GM23248 (cell line): ENCODE data around the gene ZNF768. TPM values are rescaled to one million over a fixed set of nuclear protein-coding genes. Genes with fewer than 3 reads are reported as not detected.

Experiments
- DNase-seq: peaks from one replicate; pipeline ENCODE4 v3.0.0-alpha.2; 2015
- H2AFZ ChIP-seq: fragments of 200-600 bp; sonication (generic); 2 replicates; pipeline ENCODE4 v1.6.1; 2016; ENCODE audit warnings: antibody characterized with exemption
- H3F3A ChIP-seq: fragments of 200-600 bp; sonication (generic); 2 replicates; pipeline ENCODE4 v1.6.1; 2016; ENCODE audit warnings: mild to moderate bottlenecking, antibody characterized with exemption, mixed run types; ENCODE audit not compliant: insufficient read depth
- H3K27ac ChIP-seq: fragments of 200-600 bp; sonication (generic); 2 replicates; pipeline ENCODE4 v1.5.1; 2016; ENCODE audit warnings: mild to moderate bottlenecking
- H3K27me3 ChIP-seq: fragments of 200-600 bp; sonication (generic); replicated peaks from 2 replicates; pipeline ENCODE4 v1.6.1; 2016; ENCODE audit warnings: mild to moderate bottlenecking; ENCODE audit not compliant: insufficient read depth
- H3K36me3 ChIP-seq: fragments of 200-600 bp; sonication (generic); 2 replicates; pipeline ENCODE4 v1.6.1; 2016; ENCODE audit warnings: low read depth, mild to moderate bottlenecking
- H3K4me1 ChIP-seq: fragments of 200-600 bp; sonication (generic); 2 replicates; pipeline ENCODE4 v1.6.1; 2016; ENCODE audit warnings: mild to moderate bottlenecking; ENCODE audit not compliant: insufficient read depth
- H3K4me2 ChIP-seq: fragments of 200-600 bp; sonication (generic); one replicate; pipeline ENCODE4 v1.6.1; 2016; ENCODE audit warnings: mild to moderate bottlenecking; ENCODE audit not compliant: unreplicated experiment
- H3K4me3 ChIP-seq: fragments of 200-600 bp; sonication (generic); 2 replicates; pipeline ENCODE4 v1.5.1; 2016; ENCODE audit warnings: mild to moderate bottlenecking
- H3K79me2 ChIP-seq: fragments of 200-600 bp; sonication (generic); 2 replicates; pipeline ENCODE4 v1.6.1; 2016; ENCODE audit warnings: mild to moderate bottlenecking; ENCODE audit not compliant: insufficient read depth
- H3K9ac ChIP-seq: fragments of 200-600 bp; sonication (generic); 2 replicates; pipeline ENCODE4 v1.6.1; 2016; ENCODE audit warnings: mild to moderate bottlenecking
- H3K9me2 ChIP-seq: fragments of 200-600 bp; sonication (generic); 2 replicates; pipeline ENCODE4 v1.6.1; 2016; ENCODE audit warnings: mixed run types, mild to moderate bottlenecking, moderate library complexity; ENCODE audit not compliant: insufficient read depth
- H3K9me3 ChIP-seq: fragments of 200-600 bp; sonication (generic); one replicate; pipeline ENCODE4 v1.6.1; 2017; ENCODE audit warnings: low read depth
- H4K20me1 ChIP-seq: fragments of 200-600 bp; sonication (generic); 2 replicates; pipeline ENCODE4 v1.6.0; 2016; ENCODE audit not compliant: insufficient read depth
- EZH2 ChIP-seq: fragments of 200-600 bp; sonication (generic); IDR thresholded peaks from 2 replicates; pipeline ENCODE4 v1.6.1; 2018; ENCODE audit warnings: antibody characterized with exemption, mild to moderate bottlenecking; ENCODE audit not compliant: insufficient read depth, poor library complexity, severe bottlenecking
- EZH2phosphoT487 ChIP-seq: fragments of 200-600 bp; sonication (generic); IDR thresholded peaks from 2 replicates; pipeline ENCODE4 v1.6.1; 2018; ENCODE audit warnings: antibody characterized with exemption, moderate library complexity, mild to moderate bottlenecking, low read depth; ENCODE audit not compliant: insufficient read depth
- WGBS, 2 experiments: methylation state at CpG; one replicate each; pipeline ENCODE4 v1.1.6; 2015 to 2017; ENCODE audit warnings: low lambda C conversion rate in 2 of 2, low coverage in 1 of 2; ENCODE audit errors: missing lambda C conversion rate in 2 of 2; 5-methylcytosine and 5-hydroxymethylcytosine counted together
- in situ Hi-C: fragments of 300-500 bp; cut with MboI; formaldehyde crosslinking; loops from 2 replicates; pipeline ENCODE4 v1.15.0; 2020
- polyA plus RNA-seq: library from polyadenylated mRNA; unstranded; fragments of >200 nt; fragmentation: Nextera tagmentation; extraction: Ambion mirVana; gene quantifications from 2 replicates; pipeline ENCODE4 v1.2.1, GENCODE V29; 2016
- total RNA-seq: library from RNA; depleted of rRNA; stranded (reverse); fragments of >200 nt; shearing (Covaris generic); gene quantifications from 2 replicates; pipeline ENCODE4 v1.2.3, GENCODE V29; 2014

ZNF768 gene
- total and polyA plus RNA-seq, 2 experiments from 2014 or later = 5.0 to 38.4 TPM

GRCh38 chr16:30557707-30557956 is 31.3 kb upstream of the ZNF768 start:
- Histone ChIP-seq H3K36me3 (no peaks in the 10 kb centered on the region), H2AFZ (peak overlapping the region; percentile 93), H3K4me1 (no peaks in the 10 kb centered on the region), H3K27me3 (no peaks in the 10 kb centered on the region), H3K79me2 (peaks cover 37% of the 10 kb centered on the region), H3K4me2 (peak overlapping the region; percentile 83), H3K9ac (peak overlapping the region; percentile 96), H3K4me3 (peak overlapping the region; percentile 93), H3K27ac (peak overlapping the region; percentile 86), H3K9me2 (no peaks in the 10 kb centered on the region), H3F3A (no peaks in the 10 kb centered on the region), H4K20me1 (no peaks in the 10 kb centered on the region), H3K9me3 (no peaks in the 10 kb centered on the region)
- DNase-seq = peak; percentile 58
- TF ChIP-seq EZH2phosphoT487 = no peak
- no peak for TF ChIP-seq EZH2
- WGBS, 2 experiments = 1 to 2% methylated on average over 17 of the region's 17 CpGs
- in situ Hi-C loops = no loop called here

- Histone ChIP-seq H4K20me1 (no peaks in the 10 kb centered on the region), H3F3A (no peaks in the 10 kb centered on the region), H3K79me2 (peaks cover 37% of the 10 kb centered on the region), H3K27ac (no peak overlapping the region), H3K4me1 (no peaks in the 10 kb centered on the region), H3K4me3 (no peak overlapping the region), H3K9me3 (no peaks in the 10 kb centered on the region), H3K27me3 (no peaks in the 10 kb centered on the region), H3K9me2 (no peaks in the 10 kb centered on the region), H3K36me3 (no peaks in the 10 kb centered on the region), H3K9ac (no peak overlapping the region), H3K4me2 (no peak overlapping the region), H2AFZ (no peak overlapping the region)
- in situ Hi-C loops = no loop called here
- TF ChIP-seq EZH2phosphoT487 = no peak
- TF ChIP-seq EZH2 = no peak
- WGBS, 2 experiments = 78 to 81% methylated on average over 10 of the region's 10 CpGs
- no peak for DNase-seq
Measured at GRCh38 chr16:30556125-30556473, 29.7 kb upstream of the ZNF768 start.

- no peaks in the 10 kb centered on the region for H3K9me3 ChIP-seq
- no peak overlapping the region for H3K4me3 ChIP-seq
- H3K27me3 ChIP-seq = no peaks in the 10 kb centered on the region
- no peak for DNase-seq
- TF ChIP-seq EZH2 = no peak
- TF ChIP-seq EZH2phosphoT487 = no peak
- no peak overlapping the region for H3K9ac ChIP-seq
- no peaks in the 10 kb centered on the region for H3K36me3 ChIP-seq
- no peaks in the 10 kb centered on the region for H3K9me2 ChIP-seq
- no peaks in the 10 kb centered on the region for H3K4me1 ChIP-seq
- 96 to 97% methylated on average over 54 to 69 of the region's 69 CpGs for WGBS, 2 experiments
- in situ Hi-C loops = no loop called here
- H3K27ac ChIP-seq = no peak overlapping the region
- H4K20me1 ChIP-seq = no peaks in the 10 kb centered on the region
- H3K4me2 ChIP-seq = no peak overlapping the region
- no peaks in the 10 kb centered on the region for H3F3A ChIP-seq
- peaks cover 37% of the 10 kb centered on the region for H3K79me2 ChIP-seq
- H2AFZ ChIP-seq = no peak overlapping the region
Measured at GRCh38 chr16:30555315-30556124, 29.2 kb upstream of the ZNF768 start.

GRCh38 chr16:30554557-30555314 is 28.4 kb upstream of the ZNF768 start:
- H2AFZ ChIP-seq = no peak overlapping the region
- no peak for DNase-seq
- no peak overlapping the region for H3K9ac ChIP-seq
- no peaks in the 10 kb centered on the region for H3K9me2 ChIP-seq
- H3K36me3 ChIP-seq = no peaks in the 10 kb centered on the region
- peaks cover 37% of the 10 kb centered on the region for H3K79me2 ChIP-seq
- H3K27ac ChIP-seq = no peak overlapping the region
- H3F3A ChIP-seq = no peaks in the 10 kb centered on the region
- WGBS, 2 experiments = 96 to 99% methylated on average over 18 of the region's 18 CpGs
- no peak overlapping the region for H3K4me2 ChIP-seq
- in situ Hi-C loops = no loop called here
- no peak overlapping the region for H3K4me3 ChIP-seq
- H3K9me3 ChIP-seq = no peaks in the 10 kb centered on the region
- H3K27me3 ChIP-seq = no peaks in the 10 kb centered on the region
- H4K20me1 ChIP-seq = no peaks in the 10 kb centered on the region
- TF ChIP-seq EZH2phosphoT487 = no peak
- no peaks in the 10 kb centered on the region for H3K4me1 ChIP-seq
